HEK293 (cell line): ENCODE results near the gene CIZ1.
A peak's percentile ranks its signal among the peaks of the same experiment; 100 is the strongest.

Experiments
- GFI1B ChIP-seq: fragments of 450-650 bp; formaldehyde crosslinking; IDR thresholded peaks from 2 replicates; pipeline ENCODE4 v1.5.1; 2016; ENCODE audit warnings: missing biosample characterization, missing genetic modification characterization
- IKZF3 ChIP-seq: fragments of 450-650 bp; IDR thresholded peaks from 2 replicates; pipeline ENCODE4 v1.5.0; 2018; ENCODE audit warnings: missing biosample characterization, mild to moderate bottlenecking, missing genetic modification characterization, moderate library complexity
- OSR2 ChIP-seq: fragments of 450-650 bp; formaldehyde crosslinking; IDR thresholded peaks from 2 replicates; pipeline ENCODE4 v1.5.1; 2016; ENCODE audit warnings: missing biosample characterization, missing genetic modification characterization
- PBX3 ChIP-seq: sonication (generic); formaldehyde crosslinking; IDR thresholded peaks from 2 replicates; pipeline ENCODE4 v1.8.1; 2022; ENCODE audit warnings: mild to moderate bottlenecking, moderate library complexity, missing genetic modification reagents
- SP2 ChIP-seq: fragments of 450-650 bp; formaldehyde crosslinking; IDR thresholded peaks from 2 replicates; pipeline ENCODE4 v1.5.1; 2016; ENCODE audit warnings: missing biosample characterization, missing genetic modification characterization
- SP7 ChIP-seq: fragments of 450-650 bp; formaldehyde crosslinking; IDR thresholded peaks from 2 replicates; pipeline ENCODE4 v1.5.1; 2016; ENCODE audit warnings: missing biosample characterization, missing genetic modification characterization
- ZBTB17 ChIP-seq: fragments of 450-650 bp; formaldehyde crosslinking; IDR thresholded peaks from 2 replicates; pipeline ENCODE4 v1.5.1; 2016; ENCODE audit warnings: missing biosample characterization, missing genetic modification characterization
- ZBTB26 ChIP-seq: fragments of 450-650 bp; formaldehyde crosslinking; optimal IDR thresholded peaks from 2 replicates; pipeline ENCODE3; 2016; ENCODE audit warnings: missing biosample characterization, mild to moderate bottlenecking, missing genetic modification characterization
- ZBTB48 ChIP-seq: fragments of 450-650 bp; formaldehyde crosslinking; IDR thresholded peaks from 2 replicates; pipeline ENCODE4 v1.5.1; 2016; ENCODE audit warnings: missing biosample characterization, missing genetic modification characterization
- ZFHX2 ChIP-seq: fragments of 450-650 bp; formaldehyde crosslinking; conservative IDR thresholded peaks from 2 replicates; pipeline ENCODE4 v1.5.1; 2016; ENCODE audit warnings: missing biosample characterization, missing genetic modification characterization
- ZNF121 ChIP-seq: fragments of 450-650 bp; formaldehyde crosslinking; IDR thresholded peaks from 2 replicates; pipeline ENCODE4 v1.5.1; 2016; ENCODE audit warnings: missing biosample characterization, missing genetic modification characterization
- ZNF146 ChIP-seq: fragments of 450-650 bp; formaldehyde crosslinking; IDR thresholded peaks from 2 replicates; pipeline ENCODE4 v1.5.1; 2016; ENCODE audit warnings: missing biosample characterization, missing genetic modification characterization
- ZNF19 ChIP-seq: fragments of 450-650 bp; formaldehyde crosslinking; IDR thresholded peaks from 2 replicates; pipeline ENCODE4; 2016; ENCODE audit warnings: missing biosample characterization, missing genetic modification characterization, low read depth
- ZNF302 ChIP-seq: fragments of 450-650 bp; formaldehyde crosslinking; IDR thresholded peaks from 2 replicates; pipeline ENCODE4 v1.5.1; 2016; ENCODE audit warnings: missing biosample characterization, missing genetic modification characterization, low read depth
- ZNF426 ChIP-seq: fragments of 450-650 bp; formaldehyde crosslinking; IDR thresholded peaks from 2 replicates; pipeline ENCODE4 v1.5.1; 2017; ENCODE audit warnings: missing biosample characterization, missing genetic modification characterization, mild to moderate bottlenecking, inconsistent platforms, moderate library complexity
- ZNF560 ChIP-seq: fragments of 450-650 bp; formaldehyde crosslinking; IDR thresholded peaks from 2 replicates; pipeline ENCODE4 v1.5.1; 2017; ENCODE audit warnings: missing biosample characterization, missing genetic modification characterization, borderline replicate concordance
- ZNF571 ChIP-seq: fragments of 450-650 bp; formaldehyde crosslinking; IDR thresholded peaks from 2 replicates; pipeline ENCODE4 v1.5.0; 2017; ENCODE audit warnings: missing biosample characterization, missing genetic modification characterization
- ZNF610 ChIP-seq: fragments of 450-650 bp; formaldehyde crosslinking; IDR thresholded peaks from 2 replicates; pipeline ENCODE4 v1.5.1; 2016; ENCODE audit warnings: missing biosample characterization, missing genetic modification characterization, borderline replicate concordance
- ZNF654 ChIP-seq: fragments of 450-650 bp; formaldehyde crosslinking; IDR thresholded peaks from 2 replicates; pipeline ENCODE4 v1.5.1; 2016; ENCODE audit warnings: low read depth, missing biosample characterization, missing genetic modification characterization
- ZNF660 ChIP-seq: fragments of 450-650 bp; IDR thresholded peaks from 2 replicates; pipeline ENCODE4 v1.5.1; 2018; ENCODE audit warnings: missing biosample characterization, mild to moderate bottlenecking, missing genetic modification characterization
- ZNF692 ChIP-seq: fragments of 450-650 bp; formaldehyde crosslinking; IDR thresholded peaks from 2 replicates; pipeline ENCODE4 v1.5.1; 2016; ENCODE audit warnings: missing biosample characterization, missing genetic modification characterization
- ZXDB ChIP-seq: fragments of 450-650 bp; formaldehyde crosslinking; IDR thresholded peaks from 2 replicates; pipeline ENCODE4 v1.5.1; 2016; ENCODE audit warnings: missing biosample characterization, missing genetic modification characterization
- TF ChIP-seq, protein P1 (sequence below): fragments of 450-650 bp; formaldehyde crosslinking; IDR thresholded peaks from 2 replicates; pipeline ENCODE4 v1.5.1; 2016; ENCODE audit warnings: missing biosample characterization, missing genetic modification characterization
- TF ChIP-seq, protein P2 (sequence below): fragments of 450-650 bp; formaldehyde crosslinking; IDR thresholded peaks from 2 replicates; pipeline ENCODE4 v1.5.1; 2017; ENCODE audit warnings: missing biosample characterization, missing genetic modification characterization
- TF ChIP-seq, protein P3 (sequence below): fragments of 450-650 bp; formaldehyde crosslinking; IDR thresholded peaks from 2 replicates; pipeline ENCODE4 v1.5.1; 2016; ENCODE audit warnings: missing biosample characterization, missing genetic modification characterization
- TF ChIP-seq, protein P4 (sequence below): fragments of 450-650 bp; formaldehyde crosslinking; IDR thresholded peaks from 2 replicates; pipeline ENCODE4 v1.5.1; 2016; ENCODE audit warnings: missing biosample characterization, missing genetic modification characterization

Gene CIZ1

GRCh38 chr9:128192601-128193371 lies 1.4 kb upstream of the CIZ1 start (continued):
- TF ChIP-seq, protein P1, sequence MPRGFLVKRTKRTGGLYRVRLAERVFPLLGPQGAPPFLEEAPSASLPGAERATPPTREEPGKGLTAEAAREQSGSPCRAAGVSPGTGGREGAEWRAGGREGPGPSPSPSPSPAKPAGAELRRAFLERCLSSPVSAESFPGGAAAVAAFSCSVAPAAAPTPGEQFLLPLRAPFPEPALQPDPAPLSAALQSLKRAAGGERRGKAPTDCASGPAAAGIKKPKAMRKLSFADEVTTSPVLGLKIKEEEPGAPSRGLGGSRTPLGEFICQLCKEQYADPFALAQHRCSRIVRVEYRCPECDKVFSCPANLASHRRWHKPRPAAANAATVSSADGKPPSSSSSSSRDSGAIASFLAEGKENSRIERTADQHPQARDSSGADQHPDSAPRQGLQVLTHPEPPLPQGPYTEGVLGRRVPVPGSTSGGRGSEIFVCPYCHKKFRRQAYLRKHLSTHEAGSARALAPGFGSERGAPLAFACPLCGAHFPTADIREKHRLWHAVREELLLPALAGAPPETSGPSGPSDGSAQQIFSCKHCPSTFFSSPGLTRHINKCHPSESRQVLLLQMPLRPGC (tag by site-specific recombination), result peak; percentile 18; the same call in 1 of the 2 replicates
- TF ChIP-seq ZNF121 (tag by site-specific recombination) (no peak), IKZF3 (tag by site-specific recombination) (peak; percentile 70), ZNF146 (tag by site-specific recombination) (no peak), ZXDB (tag by site-specific recombination) (peak; percentile 57; the same call in 1 of the 2 replicates), SP7 (tag by site-specific recombination) (peak; percentile 54; the same call in 1 of the 2 replicates), ZBTB26 (tag by site-specific recombination) (peak; percentile 85), OSR2 (tag by site-specific recombination) (peak; percentile 38; the same call in 1 of the 2 replicates), SP2 (peak; percentile 75), ZNF654 (tag by site-specific recombination) (peak; percentile 8; the same call in 1 of the 2 replicates), ZNF692 (tag by site-specific recombination) (0 out of 2 replicates have a peak, but pooled peaks have one; percentile 39), ZFHX2 (tag by site-specific recombination) (peak; percentile 72), PBX3 (CRISPR knock-in tag) (peak; percentile 96), ZNF571 (tag by site-specific recombination) (no peak), ZNF426 (tag by site-specific recombination) (no peak), ZNF610 (peak; percentile 91; the same call in 1 of the 2 replicates), GFI1B (tag by site-specific recombination) (peak; percentile 85), ZNF302 (tag by site-specific recombination) (no peak), ZNF660 (tag by site-specific recombination) (peak; percentile 95), ZBTB17 (peak; percentile 86), ZBTB48 (tag by site-specific recombination) (0 out of 2 replicates have a peak, but pooled peaks have one; percentile 21), ZNF19 (tag by site-specific recombination) (no peak), ZNF560 (tag by site-specific recombination) (no peak)
- TF ChIP-seq, protein P2, sequence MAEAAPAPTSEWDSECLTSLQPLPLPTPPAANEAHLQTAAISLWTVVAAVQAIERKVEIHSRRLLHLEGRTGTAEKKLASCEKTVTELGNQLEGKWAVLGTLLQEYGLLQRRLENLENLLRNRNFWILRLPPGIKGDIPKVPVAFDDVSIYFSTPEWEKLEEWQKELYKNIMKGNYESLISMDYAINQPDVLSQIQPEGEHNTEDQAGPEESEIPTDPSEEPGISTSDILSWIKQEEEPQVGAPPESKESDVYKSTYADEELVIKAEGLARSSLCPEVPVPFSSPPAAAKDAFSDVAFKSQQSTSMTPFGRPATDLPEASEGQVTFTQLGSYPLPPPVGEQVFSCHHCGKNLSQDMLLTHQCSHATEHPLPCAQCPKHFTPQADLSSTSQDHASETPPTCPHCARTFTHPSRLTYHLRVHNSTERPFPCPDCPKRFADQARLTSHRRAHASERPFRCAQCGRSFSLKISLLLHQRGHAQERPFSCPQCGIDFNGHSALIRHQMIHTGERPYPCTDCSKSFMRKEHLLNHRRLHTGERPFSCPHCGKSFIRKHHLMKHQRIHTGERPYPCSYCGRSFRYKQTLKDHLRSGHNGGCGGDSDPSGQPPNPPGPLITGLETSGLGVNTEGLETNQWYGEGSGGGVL (tag by site-specific recombination), result no peak
- TF ChIP-seq, protein P3, sequence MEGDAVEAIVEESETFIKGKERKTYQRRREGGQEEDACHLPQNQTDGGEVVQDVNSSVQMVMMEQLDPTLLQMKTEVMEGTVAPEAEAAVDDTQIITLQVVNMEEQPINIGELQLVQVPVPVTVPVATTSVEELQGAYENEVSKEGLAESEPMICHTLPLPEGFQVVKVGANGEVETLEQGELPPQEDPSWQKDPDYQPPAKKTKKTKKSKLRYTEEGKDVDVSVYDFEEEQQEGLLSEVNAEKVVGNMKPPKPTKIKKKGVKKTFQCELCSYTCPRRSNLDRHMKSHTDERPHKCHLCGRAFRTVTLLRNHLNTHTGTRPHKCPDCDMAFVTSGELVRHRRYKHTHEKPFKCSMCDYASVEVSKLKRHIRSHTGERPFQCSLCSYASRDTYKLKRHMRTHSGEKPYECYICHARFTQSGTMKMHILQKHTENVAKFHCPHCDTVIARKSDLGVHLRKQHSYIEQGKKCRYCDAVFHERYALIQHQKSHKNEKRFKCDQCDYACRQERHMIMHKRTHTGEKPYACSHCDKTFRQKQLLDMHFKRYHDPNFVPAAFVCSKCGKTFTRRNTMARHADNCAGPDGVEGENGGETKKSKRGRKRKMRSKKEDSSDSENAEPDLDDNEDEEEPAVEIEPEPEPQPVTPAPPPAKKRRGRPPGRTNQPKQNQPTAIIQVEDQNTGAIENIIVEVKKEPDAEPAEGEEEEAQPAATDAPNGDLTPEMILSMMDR (tag by site-specific recombination), result peak; percentile 60; the same call in 1 of the 2 replicates
- TF ChIP-seq, protein P4, sequence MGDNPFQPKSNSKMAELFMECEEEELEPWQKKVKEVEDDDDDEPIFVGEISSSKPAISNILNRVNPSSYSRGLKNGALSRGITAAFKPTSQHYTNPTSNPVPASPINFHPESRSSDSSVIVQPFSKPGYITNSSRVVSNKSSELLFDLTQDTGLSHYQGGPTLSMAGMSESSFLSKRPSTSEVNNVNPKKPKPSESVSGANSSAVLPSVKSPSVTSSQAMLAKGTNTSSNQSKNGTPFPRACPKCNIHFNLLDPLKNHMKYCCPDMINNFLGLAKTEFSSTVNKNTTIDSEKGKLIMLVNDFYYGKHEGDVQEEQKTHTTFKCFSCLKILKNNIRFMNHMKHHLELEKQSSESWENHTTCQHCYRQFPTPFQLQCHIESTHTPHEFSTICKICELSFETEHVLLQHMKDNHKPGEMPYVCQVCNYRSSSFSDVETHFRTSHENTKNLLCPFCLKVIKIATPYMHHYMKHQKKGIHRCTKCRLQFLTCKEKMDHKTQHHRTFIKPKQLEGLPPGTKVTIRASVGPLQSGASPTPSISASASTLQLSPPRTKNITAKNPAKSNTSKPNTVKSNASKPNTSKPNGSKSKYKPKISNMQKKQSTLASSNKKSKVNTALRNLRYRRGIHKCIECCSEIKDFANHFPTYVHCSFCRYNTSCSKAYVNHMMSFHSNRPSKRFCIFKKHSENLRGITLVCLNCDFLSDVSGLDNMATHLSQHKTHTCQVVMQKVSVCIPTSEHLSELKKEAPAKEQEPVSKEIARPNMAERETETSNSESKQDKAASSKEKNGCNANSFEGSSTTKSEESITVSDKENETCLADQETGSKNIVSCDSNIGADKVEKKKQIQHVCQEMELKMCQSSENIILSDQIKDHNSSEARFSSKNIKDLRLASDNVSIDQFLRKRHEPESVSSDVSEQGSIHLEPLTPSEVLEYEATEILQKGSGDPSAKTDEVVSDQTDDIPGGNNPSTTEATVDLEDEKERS (tag by site-specific recombination), result no peak
